H1 (cell line): ENCODE measurements around the gene WDR45B. TPM values are rescaled to one million over a fixed set of nuclear protein-coding genes. Genes with fewer than 3 reads are reported as not detected.

ENCODE experiments used
- CTCF ChIA-PET: fragments of 300-600 bp; sonication (Branson Sonifier 250); formaldehyde crosslinking; loops from one replicate; lab custom pipeline; 2021; ENCODE audit not compliant: partially characterized antibody; lab: Charles Lee
- POLR2A ChIA-PET: fragments of 300-600 bp; sonication (Branson Sonifier 250); formaldehyde crosslinking; loops from one replicate; lab custom pipeline; 2021; ENCODE audit warnings: inconsistent platforms; ENCODE audit not compliant: partially characterized antibody; lab: Charles Lee
- DNase-seq, 2 experiments: peaks; one replicate each; pipeline versions ENCODE4 v3.0.0 to v3.0.0-alpha.2; 2010 to 2022; ENCODE audit warnings: low spot score in 2 of 2, low read depth in 1 of 2, mixed read lengths in 1 of 2
- FAIRE-seq: peaks from 2 replicates; lab custom pipeline; 2011; peaks lifted over from hg19 to GRCh38; lab: Jason Lieb, UNC
- H2AFZ ChIP-seq: 2 replicates; pipeline ENCODE4 v1.8.1; 2012; ENCODE audit warnings: low read length, inconsistent platforms
- H2AK5ac ChIP-seq: 2 replicates; pipeline ENCODE4 v1.6.1; 2013; ENCODE audit warnings: low read depth, low read length
- H2BK120ac ChIP-seq: replicated peaks from 2 replicates; pipeline ENCODE3; 2013; ENCODE audit warnings: low read depth, low read length, inconsistent platforms
- H2BK12ac ChIP-seq: 2 replicates; pipeline ENCODE4 v1.6.1; 2013; ENCODE audit warnings: low read depth, low read length
- H2BK15ac ChIP-seq: 2 replicates; pipeline ENCODE4 v1.6.1; 2013; ENCODE audit warnings: low read length
- H2BK20ac ChIP-seq: 2 replicates; pipeline ENCODE4 v1.6.1; 2013; ENCODE audit warnings: low read length
- H2BK5ac ChIP-seq: 2 replicates; pipeline ENCODE4 v1.6.1; 2013; ENCODE audit warnings: low read depth, low read length
- H3K14ac ChIP-seq: 2 replicates; pipeline ENCODE4 v1.6.1; 2013; ENCODE audit warnings: inconsistent platforms; ENCODE audit not compliant: insufficient read length
- H3K18ac ChIP-seq: 2 replicates; pipeline ENCODE4 v1.6.1; 2013; ENCODE audit warnings: low read length; ENCODE audit errors: extremely low read depth
- H3K23ac ChIP-seq: 2 replicates; pipeline ENCODE4 v1.6.1; 2013; ENCODE audit warnings: inconsistent platforms; ENCODE audit not compliant: insufficient read length
- H3K23me2 ChIP-seq: 2 replicates; pipeline ENCODE4 v1.6.1; 2013; ENCODE audit warnings: low read depth, low read length
- H3K27ac ChIP-seq: 2 replicates; pipeline ENCODE4 v1.6.1; 2011; ENCODE audit warnings: low read depth, low read length, inconsistent platforms
- H3K27me3 ChIP-seq, 4 experiments: replicated peaks in 1 of 4; 1 replicate in 1 of 4; 2 replicates in 3 of 4; pipeline versions ENCODE4 v1.6.1 to v1.8.1; 2011 to 2013; ENCODE audit warnings: low read length in 3 of 4, mild to moderate bottlenecking in 3 of 4, inconsistent platforms in 2 of 4, mixed read lengths in 2 of 4, moderate library complexity in 1 of 4; ENCODE audit not compliant: control insufficient read depth in 3 of 4, insufficient read depth in 3 of 4; ENCODE audit errors: extremely low read depth in 1 of 4
- H3K36me3 ChIP-seq, 4 experiments: 2 replicates each; pipeline versions ENCODE4 v1.6.1 to v1.8.1; 2011 to 2013; ENCODE audit warnings: mild to moderate bottlenecking in 4 of 4, low read length in 3 of 4, moderate library complexity in 2 of 4, control low read depth in 1 of 4, inconsistent platforms in 1 of 4; ENCODE audit not compliant: insufficient read depth in 4 of 4, control insufficient read depth in 2 of 4
- H3K4ac ChIP-seq: replicated peaks from 2 replicates; pipeline ENCODE3; 2013; ENCODE audit warnings: low read length, low read depth, mixed read lengths, inconsistent platforms; ENCODE audit not compliant: insufficient read length
- H3K4me1 ChIP-seq, 4 experiments: replicated peaks in 1 of 4; 1 replicate in 1 of 4; 2 replicates in 3 of 4; pipeline versions ENCODE4 v1.6.1 to v1.8.1; 2011 to 2013; ENCODE audit warnings: low read length in 3 of 4, inconsistent platforms in 2 of 4, mixed read lengths in 1 of 4; ENCODE audit not compliant: insufficient read depth in 4 of 4, control insufficient read depth in 3 of 4
- H3K4me2 ChIP-seq, 2 experiments: 2 replicates each; pipeline versions ENCODE4 v1.6.1 to v1.8.1; 2011 to 2013; ENCODE audit warnings: low read depth in 2 of 2, low read length in 2 of 2, control low read depth in 1 of 2, inconsistent platforms in 1 of 2, mild to moderate bottlenecking in 1 of 2; ENCODE audit not compliant: insufficient read depth in 1 of 2
- H3K4me3 ChIP-seq, 4 experiments: fragments of 200-600, 300-600 bp in 1 of 4; sonication (generic), shearing (Covaris generic), sonication (Bioruptor Twin) in 1 of 4; 2 replicates each; pipeline versions ENCODE4 v1.5.1 to v1.8.1; 2011 to 2016; ENCODE audit warnings: low read length in 4 of 4, low read depth in 3 of 4, control low read depth in 2 of 4, inconsistent platforms in 2 of 4, mild to moderate bottlenecking in 2 of 4, mixed read lengths in 1 of 4, moderate library complexity in 1 of 4; ENCODE audit not compliant: insufficient read depth in 2 of 4; ENCODE audit errors: extremely low read depth in 1 of 4
- H3K56ac ChIP-seq: replicated peaks from 2 replicates; pipeline ENCODE3; 2013; ENCODE audit warnings: low read depth, mild to moderate bottlenecking, mixed read lengths, low read length, inconsistent platforms; ENCODE audit not compliant: insufficient read length
- H3K79me1 ChIP-seq: 2 replicates; pipeline ENCODE4 v1.6.1; 2013; ENCODE audit warnings: low read depth, low read length, control low read depth
- H3K79me2 ChIP-seq, 2 experiments: 2 replicates each; pipeline versions ENCODE4 v1.6.1 to v1.8.1; 2012 to 2013; ENCODE audit warnings: low read length in 2 of 2, mild to moderate bottlenecking in 2 of 2, inconsistent platforms in 1 of 2; ENCODE audit not compliant: insufficient read depth in 2 of 2, control insufficient read depth in 1 of 2
- H3K9ac ChIP-seq, 4 experiments: replicated peaks in 1 of 4; 1 replicate in 1 of 4; 2 replicates in 3 of 4; pipeline versions ENCODE4 v1.6.1 to v1.8.1; 2011 to 2013; ENCODE audit warnings: low read depth in 3 of 4, low read length in 3 of 4, control low read depth in 2 of 4, mild to moderate bottlenecking in 2 of 4, moderate library complexity in 2 of 4, inconsistent platforms in 1 of 4; ENCODE audit errors: extremely low read depth in 1 of 4
- H3K9me3 ChIP-seq, 2 experiments: 2 replicates each; pipeline versions ENCODE4 v1.6.1 to v1.8.1; 2012 to 2013; ENCODE audit warnings: mild to moderate bottlenecking in 2 of 2, moderate library complexity in 2 of 2, control low read depth in 1 of 2, inconsistent platforms in 1 of 2, low read depth in 1 of 2, low read length in 1 of 2, mixed read lengths in 1 of 2; ENCODE audit not compliant: insufficient read depth in 2 of 2
- H4K20me1 ChIP-seq, 2 experiments: replicated peaks in 1 of 2; 2 replicates each; pipeline versions ENCODE3 to v1.8.1; 2011 to 2013; ENCODE audit warnings: inconsistent platforms in 2 of 2, low read length in 2 of 2, mild to moderate bottlenecking in 1 of 2; ENCODE audit not compliant: insufficient read depth in 2 of 2, control insufficient read depth in 1 of 2
- H4K5ac ChIP-seq: 2 replicates; pipeline ENCODE4 v1.6.1; 2013; ENCODE audit warnings: low read length, low read depth, mixed read lengths, inconsistent platforms; ENCODE audit not compliant: insufficient read length
- H4K8ac ChIP-seq: 2 replicates; pipeline ENCODE4 v1.8.0; 2013; ENCODE audit warnings: mild to moderate bottlenecking, moderate library complexity, low read length, inconsistent platforms; ENCODE audit not compliant: insufficient read depth; ENCODE audit errors: extremely low read depth
- H4K91ac ChIP-seq: replicated peaks from 2 replicates; pipeline ENCODE3; 2013; ENCODE audit warnings: low read length, mixed read lengths, inconsistent platforms; ENCODE audit not compliant: insufficient read length
- BACH1 ChIP-seq: IDR thresholded peaks from 2 replicates; pipeline ENCODE4 v1.6.1; 2012; ENCODE audit warnings: low read length, improper control_type of control experiment
- BRCA1 ChIP-seq: IDR thresholded peaks from 2 replicates; pipeline ENCODE4 v1.6.1; 2012; ENCODE audit warnings: low read depth, low read length, improper control_type of control experiment
- CBX5 ChIP-seq: fragments of 300-800, 300-1000 bp; sonication (generic); IDR thresholded peaks from 2 replicates; pipeline ENCODE4 v1.7.1; 2016; ENCODE audit warnings: antibody characterized with exemption, low read length, low read depth
- CHD1 ChIP-seq: IDR thresholded peaks from 2 replicates; pipeline ENCODE4 v1.6.1; 2012; ENCODE audit warnings: low read depth, low read length, improper control_type of control experiment
- CHD2 ChIP-seq: IDR thresholded peaks from 2 replicates; pipeline ENCODE4 v1.6.1; 2012; ENCODE audit warnings: low read length, improper control_type of control experiment
- CREB1 ChIP-seq: IDR thresholded peaks from 2 replicates; pipeline ENCODE4 v1.6.1; 2012; ENCODE audit warnings: inconsistent platforms
- GTF2F1 ChIP-seq: IDR thresholded peaks from 2 replicates; pipeline ENCODE4 v1.6.1; 2012; ENCODE audit warnings: low read depth, low read length, improper control_type of control experiment, borderline replicate concordance
- NRF1 ChIP-seq: IDR thresholded peaks from 2 replicates; pipeline ENCODE4 v1.6.1; 2011; ENCODE audit warnings: mild to moderate bottlenecking, low read depth, low read length, improper control_type of control experiment
- POU5F1 ChIP-seq: IDR thresholded peaks from 2 replicates; pipeline ENCODE4 v1.6.1; 2011; ENCODE audit warnings: low read depth, mild to moderate bottlenecking, low read length, moderate library complexity
- RBBP5 ChIP-seq: IDR thresholded peaks from 2 replicates; pipeline ENCODE4 v1.7.1; 2012; ENCODE audit warnings: low read depth, mild to moderate bottlenecking, inconsistent platforms, low read length, moderate library complexity, borderline replicate concordance
- RNF2 ChIP-seq: fragments of 200-900, 300-1000 bp; sonication (generic); IDR thresholded peaks from 2 replicates; pipeline ENCODE4 v1.7.1; 2016; ENCODE audit warnings: borderline replicate concordance, low read depth, mild to moderate bottlenecking, antibody characterized with exemption, low read length; ENCODE audit not compliant: poor library complexity, severe bottlenecking; ENCODE audit errors: missing control alignments
- SP4 ChIP-seq: IDR thresholded peaks from 2 replicates; pipeline ENCODE4 v1.6.1; 2012; ENCODE audit warnings: low read length, inconsistent platforms
- TAF1 ChIP-seq: IDR thresholded peaks from 2 replicates; pipeline ENCODE4 v1.6.1; 2011; ENCODE audit warnings: mild to moderate bottlenecking, low read depth, low read length
- WGBS, 2 experiments: shearing (Covaris generic) in 1 of 2; methylation state at CpG; one replicate each; pipeline versions ENCODE4 v1.1.6 to v1.1.7; 2013 to 2015; ENCODE audit warnings: low lambda C conversion rate in 2 of 2, mixed read lengths in 2 of 2, inconsistent platforms in 1 of 2, low coverage in 1 of 2, missing lambda C conversion rate in 1 of 2; ENCODE audit not compliant: insufficient replicate concordance in 2 of 2, insufficient coverage in 1 of 2, insufficient read length in 1 of 2; ENCODE audit errors: extremely low coverage in 1 of 2, missing lambda C conversion rate in 1 of 2; 5-methylcytosine and 5-hydroxymethylcytosine counted together
- polyA plus RNA-seq, 7 experiments: library from polyadenylated mRNA; depleted of rRNA in 3 of 7; stranded (reverse) in 5 of 7; unstranded in 2 of 7; fragments of >200 nt in 5 of 7; fragments of 200-250 nt in 2 of 7; gene quantifications; 1 replicate in 5 of 7; 2 replicates in 1 of 7; 4 replicates in 1 of 7; pipeline versions ENCODE4 v1.2.1 to v1.2.3, GENCODE V29; 2011 to 2013; ENCODE audit warnings: missing spikeins in 2 of 7, mixed read lengths in 2 of 7
- total RNA-seq: library from RNA; stranded (reverse); fragmentation: NEBNext Ultra II Directional; extraction: Animal tissue kit (Norgen Biotek cat#: 25700); gene quantifications from 2 replicates; pipeline ENCODE4 v1.2.1, GENCODE V29; 2021
- TF ChIP-seq, protein P1 (sequence below): IDR thresholded peaks from 2 replicates; pipeline ENCODE4 v1.6.1; 2011; ENCODE audit warnings: low read length, improper control_type of control experiment

The WDR45B gene
- total and polyA plus RNA-seq, 2 of the 8 experiments (the other 6 are each of a cell fraction or from before 2014, with no cell fraction given) = 82.0 to 100 TPM

DNA sequence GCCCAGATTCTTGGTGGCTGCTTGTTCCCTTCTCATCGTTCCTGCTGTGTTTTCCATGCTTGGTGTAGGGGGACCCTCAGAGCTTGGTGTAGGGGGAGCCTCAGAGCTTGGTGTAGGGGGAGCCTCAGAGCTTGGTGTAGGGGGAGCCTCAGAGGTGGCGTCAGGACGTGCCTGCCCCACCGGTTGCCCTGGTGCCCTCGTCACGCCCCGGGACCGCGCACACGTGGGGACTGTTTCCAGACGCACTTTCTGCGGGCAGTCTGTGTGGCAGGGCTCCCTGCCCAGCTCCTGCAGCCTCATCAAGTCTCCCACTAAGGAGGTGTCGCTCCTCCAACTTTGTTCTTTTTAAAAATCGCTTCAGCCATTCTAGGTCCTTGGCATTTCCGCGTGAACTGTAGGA, 51.9 kb downstream of the WDR45B start:
- Histone ChIP-seq H3K79me2 (peaks cover 0 to 5% of the 10 kb centered on the region in 2 experiments; a peak in 1 of 4 replicates), H2BK20ac (no peak overlapping the region), H3K23me2 (0 out of 2 replicates have a peak, but pooled peaks cover 3% of the 10 kb centered on the region)
- TF ChIP-seq CHD2 (no peak), RBBP5 (no peak), SP4 (no peak), NRF1 (no peak), BACH1 (no peak), CBX5 (no peak), POU5F1 (no peak), BRCA1 (no peak), RNF2 (no peak), CHD1 (no peak), TAF1 (no peak), CREB1 (no peak), GTF2F1 (no peak)
- TF ChIP-seq, protein P1, sequence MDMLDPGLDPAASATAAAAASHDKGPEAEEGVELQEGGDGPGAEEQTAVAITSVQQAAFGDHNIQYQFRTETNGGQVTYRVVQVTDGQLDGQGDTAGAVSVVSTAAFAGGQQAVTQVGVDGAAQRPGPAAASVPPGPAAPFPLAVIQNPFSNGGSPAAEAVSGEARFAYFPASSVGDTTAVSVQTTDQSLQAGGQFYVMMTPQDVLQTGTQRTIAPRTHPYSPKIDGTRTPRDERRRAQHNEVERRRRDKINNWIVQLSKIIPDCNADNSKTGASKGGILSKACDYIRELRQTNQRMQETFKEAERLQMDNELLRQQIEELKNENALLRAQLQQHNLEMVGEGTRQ = no peak

More for the DNA sequence above, 51.9 kb downstream of the WDR45B start:
- 89% methylated on average over 16 of the region's 16 CpGs; no CpG with 5 or more reads in 1 of the 2 experiments for WGBS, 2 experiments
- no peak overlapping the region for H4K5ac ChIP-seq
- H2AFZ ChIP-seq = no peak overlapping the region
- no peaks in the 10 kb centered on the region for H3K27me3 ChIP-seq
- no peak overlapping the region for H2BK15ac ChIP-seq
- POLR2A ChIA-PET = no interaction called here
- H4K8ac ChIP-seq = peak overlapping the region; percentile 7; the same call in 1 of the 2 replicates
- peaks cover 10 to 50% (median 28%) of the 10 kb centered on the region in 4 experiments; a peak in 7 of 8 replicates for H3K36me3 ChIP-seq
- peaks cover 0 to 9% (median 5%) of the 10 kb centered on the region in 4 experiments; a peak in 5 of 7 replicates for H3K4me1 ChIP-seq
- H3K18ac ChIP-seq = no peak overlapping the region
- FAIRE-seq (no peak), DNase-seq (no peak)
- H3K4ac ChIP-seq = no peak overlapping the region
- peaks cover 6 to 26% of the 10 kb centered on the region in 2 experiments for H4K20me1 ChIP-seq
- H3K9me3 ChIP-seq = no peaks in the 10 kb centered on the region
- H3K79me1 ChIP-seq = peaks cover 22% of the 10 kb centered on the region
- H3K23ac ChIP-seq = no peak overlapping the region
- CTCF ChIA-PET = interaction anchor here (0.6 to 1.6 kb wide), 4 partner anchors 13 to 172 kb away, joined by 3 to 4 read pairs (median 4); no protein-coding TSS in a partner anchor
- no peak overlapping the region for H3K9ac ChIP-seq
- H2BK5ac ChIP-seq = no peak overlapping the region
- H2AK5ac ChIP-seq = no peak overlapping the region
- no peak overlapping the region for H4K91ac ChIP-seq
- no peak overlapping the region for H3K56ac ChIP-seq
- H3K4me3 ChIP-seq = no peak overlapping the region
- H3K27ac ChIP-seq = no peak overlapping the region
- no peak overlapping the region for H2BK12ac ChIP-seq
- no peak overlapping the region for H2BK120ac ChIP-seq
- H3K4me2 ChIP-seq = no peak overlapping the region
- no peak overlapping the region for H3K14ac ChIP-seq
